HG02571 (cell line): ENCODE measurements around the gene TYSND1.
"Not testable (repeated sequence)": the region's sequence is repeated elsewhere in the genome, so short reads cannot be mapped to it uniquely, and the experiment has no call there.

Experiments
- ATAC-seq: cut with Tn5 transposase; IDR thresholded peaks from one replicate; pipeline ENCODE4 v1.9.1; 2021; ENCODE audit warnings: mild to moderate bottlenecking, moderate library complexity; ENCODE audit not compliant: unreplicated experiment

The TYSND1 gene

GRCh38 chr10:70112071-70112470, 34.4 kb downstream of the TYSND1 start:
- no peak for ATAC-seq

GRCh38 chr10:70111496-70111895, 35.0 kb downstream of the TYSND1 start:
- no peak for ATAC-seq

GRCh38 chr10:70109064-70109729, 37.3 kb downstream of the TYSND1 start:
- no peak for ATAC-seq

- no peak for ATAC-seq
These were observed 39.3 kb downstream of the TYSND1 start for GRCh38 chr10:70106958-70107791.

GRCh38 chr10:70101668-70102067, 44.8 kb downstream of the TYSND1 start:
- ATAC-seq: no peak

- ATAC-seq: not testable (repeated sequence)
These were observed 45.4 kb downstream of the TYSND1 start for GRCh38 chr10:70101068-70101562.

- no peak for ATAC-seq
These were observed 48.2 kb downstream of the TYSND1 start for GRCh38 chr10:70098271-70098670.

- ATAC-seq: no peak
These were observed 49.0 kb downstream of the TYSND1 start for GRCh38 chr10:70097459-70097858.

- ATAC-seq: no peak
These were observed 49.6 kb downstream of the TYSND1 start for GRCh38 chr10:70096705-70097420.

GRCh38 chr10:70096016-70096704, 50.3 kb downstream of the TYSND1 start:
- ATAC-seq: no peak

- ATAC-seq: no peak
These were observed 52.2 kb downstream of the TYSND1 start for GRCh38 chr10:70094250-70094649.

GRCh38 chr10:70093335-70093944, 53.1 kb downstream of the TYSND1 start:
- no peak for ATAC-seq

- ATAC-seq: no peak
These were observed 54.1 kb downstream of the TYSND1 start for GRCh38 chr10:70092389-70092718.

GRCh38 chr10:70090951-70091350, 55.5 kb downstream of the TYSND1 start:
- ATAC-seq: no peak

- ATAC-seq: no peak
These were observed 56.5 kb downstream of the TYSND1 start for GRCh38 chr10:70090013-70090412.

- ATAC-seq: no peak
These were observed 58.2 kb downstream of the TYSND1 start for GRCh38 chr10:70088308-70088698.
